HG03196 (cell line): ENCODE measurements around the gene SDK2.

Source experiments
- ATAC-seq: cut with Tn5 transposase; IDR thresholded peaks from one replicate; pipeline ENCODE4 v1.9.1; 2021; ENCODE audit not compliant: unreplicated experiment

Gene SDK2

GRCh38 chr17:73654241-73654640 lies 10.0 kb upstream of the SDK2 start:
- no peak for ATAC-seq

DNA sequence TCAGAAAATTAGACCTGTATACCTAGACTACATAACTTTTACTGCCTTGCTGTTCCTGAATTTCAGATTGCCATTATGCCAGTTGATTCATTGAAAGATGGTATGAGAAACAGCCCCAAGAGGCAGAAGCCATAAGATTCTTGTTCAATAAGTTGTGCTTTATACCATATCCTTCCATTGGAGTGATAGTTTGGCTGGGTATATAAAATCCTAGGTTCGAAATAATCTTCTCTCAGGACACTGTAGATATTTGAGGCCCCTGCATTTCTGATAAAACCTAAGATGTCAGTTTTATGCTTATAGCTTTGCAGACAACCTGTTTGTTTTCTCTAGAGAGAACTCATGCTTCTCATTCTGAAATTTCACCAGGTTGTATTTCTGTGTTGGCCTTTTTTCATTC lies 9.6 kb upstream of the SDK2 start:
- ATAC-seq: no peak

GRCh38 chr17:73652886-73653480 lies 8.7 kb upstream of the SDK2 start:
- no peak for ATAC-seq

GRCh38 chr17:73650617-73651200 lies 6.5 kb upstream of the SDK2 start:
- no peak for ATAC-seq

- no peak for ATAC-seq
These were observed 5.9 kb upstream of the SDK2 start for GRCh38 chr17:73650140-73650539.

DNA sequence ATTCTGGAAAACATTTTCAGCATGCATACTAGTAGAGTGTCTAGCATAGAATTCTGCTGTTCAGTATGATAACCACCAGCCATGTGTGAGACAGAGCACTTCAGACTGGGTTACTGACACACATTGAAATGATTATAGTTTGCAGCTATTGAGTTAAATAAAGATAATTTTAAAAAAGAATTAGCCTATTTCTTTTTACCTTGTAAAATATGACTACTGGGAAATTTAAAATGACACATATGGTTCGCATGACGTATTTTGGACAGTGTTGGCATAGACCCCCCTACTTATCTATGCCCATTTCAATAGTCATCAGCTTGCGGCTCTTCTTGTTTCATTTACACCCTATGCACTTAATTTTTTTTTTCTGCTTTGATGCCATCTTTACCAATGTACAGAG lies 4.7 kb upstream of the SDK2 start:
- ATAC-seq: no peak

DNA sequence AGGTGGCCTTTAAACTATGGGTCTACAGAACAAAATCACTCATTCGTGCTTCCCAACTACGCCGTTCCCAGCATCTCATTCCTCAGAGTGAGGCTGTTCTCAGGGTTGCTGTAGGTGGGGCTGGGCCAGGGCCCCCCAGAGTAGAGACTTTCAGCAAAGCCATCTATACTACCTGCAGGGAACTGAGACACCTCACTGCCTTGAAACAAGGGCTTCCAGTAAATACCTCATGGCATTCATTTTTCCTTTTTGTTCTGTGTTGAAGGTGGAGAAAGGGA lies 4.2 kb upstream of the SDK2 start:
- ATAC-seq: no peak

DNA sequence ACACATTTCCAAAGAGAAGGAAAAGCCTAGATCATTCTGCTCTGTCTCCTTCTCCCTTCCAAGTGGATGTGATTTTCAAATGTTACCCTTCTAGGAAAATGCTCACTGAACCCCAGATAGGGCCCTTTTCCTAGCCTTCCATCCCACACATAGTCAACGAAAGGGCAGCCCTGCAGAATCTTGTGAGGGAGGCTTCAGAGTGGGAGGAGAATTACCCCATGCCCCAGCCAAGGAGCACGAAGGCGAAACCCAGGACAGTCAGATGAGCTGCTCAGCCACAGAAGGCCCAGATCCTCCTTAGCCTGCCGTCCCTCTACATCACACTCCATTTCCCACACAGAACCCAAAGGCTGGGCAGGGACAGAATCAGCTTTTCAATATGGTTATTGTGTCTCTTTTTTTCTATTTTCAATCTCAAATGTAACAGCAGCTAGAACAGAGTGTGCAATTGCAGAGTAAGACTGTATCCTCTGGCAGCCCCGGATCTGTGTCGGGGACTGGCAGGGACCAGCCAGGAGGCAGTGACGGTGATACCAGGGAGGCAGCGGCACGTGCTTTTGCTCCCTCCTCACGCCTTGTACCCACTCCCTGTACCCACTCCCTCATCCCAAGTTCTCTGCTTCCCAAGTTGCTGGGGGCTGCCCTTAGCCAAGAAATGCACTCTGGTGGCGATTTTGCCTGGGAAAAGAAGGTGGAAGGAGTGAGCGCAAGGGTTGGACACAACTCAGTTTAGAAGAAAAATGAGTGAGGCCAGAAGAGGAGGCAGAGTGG lies 3.7 kb upstream of the SDK2 start:
- no peak for ATAC-seq

DNA sequence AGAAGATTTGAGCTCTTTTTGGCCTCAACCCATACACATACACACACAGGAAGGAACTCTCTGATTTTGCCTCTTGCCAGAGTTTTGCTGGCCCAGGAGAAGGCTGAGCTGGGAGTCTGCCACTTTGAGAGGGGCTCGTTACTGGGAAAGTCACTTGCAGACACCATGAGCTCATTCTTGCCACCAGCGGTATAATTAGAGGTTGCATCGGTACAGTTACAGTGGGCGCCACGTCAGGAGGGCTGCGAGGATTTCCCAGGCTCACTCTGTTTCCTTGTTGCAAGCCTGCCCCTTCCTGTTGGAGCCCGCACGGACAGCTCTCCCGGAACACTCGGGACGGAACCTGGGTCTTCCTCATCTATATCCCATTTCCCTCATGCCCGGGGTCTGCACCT lies 3.1 kb upstream of the SDK2 start:
- no peak for ATAC-seq

DNA sequence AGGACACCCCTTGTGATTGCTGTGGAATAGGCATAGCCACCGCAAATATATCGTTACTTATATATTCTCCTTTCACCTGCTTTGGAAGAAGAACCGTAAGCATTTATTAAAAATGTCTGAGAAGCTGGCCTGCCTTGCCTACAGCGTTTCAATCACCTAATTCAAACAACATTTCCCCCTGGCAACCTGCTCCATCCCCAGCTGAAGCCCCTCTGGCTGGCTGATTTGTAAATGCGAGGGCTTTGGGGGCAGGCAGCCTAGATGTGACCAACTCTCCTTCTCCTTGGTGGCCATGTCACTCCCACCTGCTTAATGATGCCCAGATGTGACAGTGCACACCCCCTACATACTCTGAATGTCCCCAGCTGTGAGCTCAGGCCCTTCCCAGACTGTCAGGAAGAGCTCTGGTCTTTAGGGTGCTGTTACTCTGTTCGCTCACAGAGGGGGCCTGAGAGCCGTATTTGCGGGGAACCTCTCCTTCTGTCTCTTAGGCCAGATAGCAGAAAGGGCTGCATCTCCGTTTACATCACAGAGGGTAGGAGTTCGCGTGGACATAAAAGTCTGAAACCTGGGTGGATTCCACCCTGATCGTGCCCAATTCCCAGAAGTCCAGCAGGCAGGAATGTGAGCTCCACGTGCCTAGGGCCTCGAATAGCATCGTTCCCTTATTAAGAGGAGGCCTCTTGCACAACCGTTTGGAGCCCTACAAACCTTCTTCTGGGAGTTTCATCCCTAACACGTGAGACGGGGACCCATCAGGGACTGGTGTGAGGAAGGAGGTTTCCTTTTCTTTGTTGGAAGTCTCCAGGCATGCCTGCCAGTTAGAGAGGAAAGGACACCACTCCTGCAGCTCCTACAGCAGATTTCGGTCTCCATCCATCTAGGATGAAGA lies 2.4 kb upstream of the SDK2 start:
- no peak for ATAC-seq

DNA sequence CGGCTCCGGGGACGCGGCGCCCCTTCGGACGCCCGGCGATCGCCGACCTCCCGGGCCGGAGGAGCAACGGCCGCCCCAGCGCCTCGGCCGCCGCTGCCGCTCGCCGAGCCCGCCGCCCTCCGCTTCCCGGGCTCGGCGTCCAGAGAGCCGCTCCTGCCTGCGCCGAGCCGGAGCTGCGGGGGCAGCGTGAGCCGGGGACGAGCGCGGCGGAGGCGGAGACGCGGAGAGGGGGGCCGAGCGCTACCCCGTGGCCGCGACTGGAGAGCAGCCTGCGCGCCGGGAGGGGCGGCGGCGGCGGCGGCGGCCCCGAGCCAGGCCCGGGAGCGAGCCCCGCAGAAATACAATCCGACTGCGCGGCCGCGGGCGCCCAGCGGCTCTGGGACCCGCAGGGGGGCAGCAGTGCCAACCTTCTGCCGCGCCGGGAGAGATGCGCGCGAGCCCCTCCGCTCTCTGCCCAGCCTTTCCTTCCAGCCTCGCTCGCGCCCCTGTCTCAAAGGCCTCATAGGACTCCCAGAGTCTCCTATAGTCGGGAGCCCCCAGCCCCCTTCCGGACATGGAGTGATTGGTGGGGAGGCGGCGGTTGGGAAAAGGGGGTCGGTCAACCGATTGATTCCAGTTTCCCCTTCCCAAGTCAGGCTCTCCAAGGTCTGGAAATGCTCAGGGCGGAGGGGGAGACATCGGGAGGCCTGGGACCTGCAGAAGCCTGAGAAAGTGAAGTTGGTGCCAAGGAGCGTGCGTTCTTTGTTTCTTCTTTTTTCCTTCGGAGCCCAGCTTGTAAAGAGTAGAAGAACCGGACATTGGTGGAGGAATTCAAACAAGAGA lies 1.0 kb upstream of the SDK2 start:
- no peak for ATAC-seq

- ATAC-seq: no peak
These were observed 447 bp downstream of the SDK2 start for GRCh38 chr17:73643852-73644144.

GRCh38 chr17:73643001-73643851 lies 1.0 kb downstream of the SDK2 start:
- ATAC-seq: no peak

DNA sequence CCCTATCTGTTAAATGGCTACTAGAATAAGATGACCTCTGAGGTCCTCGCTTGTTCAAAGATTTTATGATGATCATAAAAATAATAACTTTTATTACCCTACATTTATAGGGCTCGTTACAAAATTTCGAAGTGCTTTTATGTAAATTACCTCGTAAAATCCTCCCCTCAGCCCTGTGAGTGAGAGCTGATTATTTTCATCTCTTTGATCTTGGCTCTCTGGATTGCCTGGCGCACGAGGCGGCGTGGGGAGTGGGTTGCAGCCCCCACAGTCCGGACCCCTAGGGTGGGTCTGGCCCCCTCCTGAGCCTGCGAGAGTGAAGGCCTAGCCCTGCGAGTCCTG lies 1.6 kb downstream of the SDK2 start:
- ATAC-seq: no peak

GRCh38 chr17:73641826-73642600 lies 2.2 kb downstream of the SDK2 start:
- ATAC-seq: no peak

GRCh38 chr17:73640691-73641090 lies 3.6 kb downstream of the SDK2 start:
- no peak for ATAC-seq

DNA sequence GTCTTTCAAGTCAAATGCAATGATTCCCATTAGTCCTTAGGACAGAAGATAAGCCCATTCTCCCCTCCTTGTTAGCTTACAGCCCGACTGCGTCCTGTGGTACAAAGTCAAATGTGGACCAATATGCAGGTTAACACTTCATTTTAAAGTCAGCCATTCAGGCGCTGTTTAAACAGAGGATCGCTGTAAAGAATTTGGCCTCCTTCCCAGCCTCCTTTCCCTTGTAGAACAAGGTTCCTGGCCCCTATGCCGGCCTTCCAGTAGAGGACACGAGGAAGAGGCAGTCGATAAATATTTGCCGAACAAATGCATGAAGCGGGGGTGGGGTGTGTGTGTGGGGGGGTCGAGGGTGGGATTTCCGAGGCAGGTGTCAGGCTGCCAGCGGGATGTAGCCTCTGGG lies 4.3 kb downstream of the SDK2 start:
- no peak for ATAC-seq

DNA sequence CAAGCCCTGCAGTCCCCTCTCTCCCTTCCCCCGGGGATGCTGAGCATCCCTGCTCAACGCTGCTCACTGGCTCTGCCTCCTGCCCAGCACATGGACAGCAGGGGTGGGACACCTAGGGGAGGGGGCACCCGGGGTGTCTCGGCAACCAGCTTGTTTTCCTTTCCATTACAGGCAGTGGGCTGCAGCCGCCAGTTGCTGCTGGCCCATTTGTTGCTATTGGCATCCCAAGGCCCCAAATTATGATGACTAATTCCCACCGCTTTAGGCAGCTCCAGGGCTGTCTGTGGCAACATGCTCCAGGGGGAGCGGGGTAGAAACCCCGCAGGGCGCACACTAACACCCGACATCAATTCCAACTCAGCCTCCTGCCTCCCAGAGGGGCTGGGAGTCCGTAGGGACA lies 4.9 kb downstream of the SDK2 start:
- no peak for ATAC-seq

DNA sequence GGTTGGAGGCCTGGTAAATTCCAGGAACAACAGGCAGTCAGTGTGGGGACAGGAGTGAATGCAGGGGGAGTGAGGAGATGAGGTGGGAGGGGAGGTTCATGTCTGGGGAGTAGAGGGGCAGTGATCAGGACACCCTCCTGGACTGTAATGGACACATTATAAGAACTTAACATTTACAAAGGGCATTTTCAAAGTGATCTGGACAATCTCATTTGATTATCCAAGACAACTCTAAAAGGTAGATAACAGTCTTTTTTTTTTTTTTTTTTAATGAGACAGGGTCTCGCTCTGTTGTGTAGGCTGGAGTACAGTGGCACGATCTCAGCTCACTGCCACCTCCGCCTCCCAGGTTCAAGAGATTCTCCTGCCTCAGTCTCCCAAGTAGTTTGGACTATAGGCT lies 5.7 kb downstream of the SDK2 start:
- ATAC-seq: no peak

DNA sequence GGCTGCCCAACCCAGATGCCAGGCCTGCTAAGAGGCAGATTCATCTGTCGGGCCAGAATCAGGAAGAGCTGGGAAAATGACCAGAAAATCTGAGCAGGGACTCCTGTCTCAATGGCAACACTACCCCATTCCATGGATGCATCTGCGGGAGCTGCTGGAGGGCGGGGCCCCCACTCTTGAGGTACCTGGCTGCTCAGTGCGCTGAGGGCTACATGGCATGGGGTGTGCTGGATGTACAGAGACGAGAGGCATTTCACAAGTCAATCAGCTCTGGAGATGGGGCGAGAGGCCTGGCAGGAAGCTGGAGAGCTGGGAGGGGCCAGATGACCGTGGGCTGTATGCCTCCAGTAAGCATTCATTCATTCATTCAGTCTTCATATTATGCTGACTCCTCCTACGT lies 6.4 kb downstream of the SDK2 start:
- no peak for ATAC-seq
